ENCODE data around the gene TMEM42.

The TMEM42 gene

GRCh38 chr3:44860117-44860516 lies 1.6 kb upstream of the TMEM42 start:
- TF ChIP-seq, protein P1, sequence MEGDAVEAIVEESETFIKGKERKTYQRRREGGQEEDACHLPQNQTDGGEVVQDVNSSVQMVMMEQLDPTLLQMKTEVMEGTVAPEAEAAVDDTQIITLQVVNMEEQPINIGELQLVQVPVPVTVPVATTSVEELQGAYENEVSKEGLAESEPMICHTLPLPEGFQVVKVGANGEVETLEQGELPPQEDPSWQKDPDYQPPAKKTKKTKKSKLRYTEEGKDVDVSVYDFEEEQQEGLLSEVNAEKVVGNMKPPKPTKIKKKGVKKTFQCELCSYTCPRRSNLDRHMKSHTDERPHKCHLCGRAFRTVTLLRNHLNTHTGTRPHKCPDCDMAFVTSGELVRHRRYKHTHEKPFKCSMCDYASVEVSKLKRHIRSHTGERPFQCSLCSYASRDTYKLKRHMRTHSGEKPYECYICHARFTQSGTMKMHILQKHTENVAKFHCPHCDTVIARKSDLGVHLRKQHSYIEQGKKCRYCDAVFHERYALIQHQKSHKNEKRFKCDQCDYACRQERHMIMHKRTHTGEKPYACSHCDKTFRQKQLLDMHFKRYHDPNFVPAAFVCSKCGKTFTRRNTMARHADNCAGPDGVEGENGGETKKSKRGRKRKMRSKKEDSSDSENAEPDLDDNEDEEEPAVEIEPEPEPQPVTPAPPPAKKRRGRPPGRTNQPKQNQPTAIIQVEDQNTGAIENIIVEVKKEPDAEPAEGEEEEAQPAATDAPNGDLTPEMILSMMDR (IDR thresholded peaks at IDR 0.05) = no peak

DNA sequence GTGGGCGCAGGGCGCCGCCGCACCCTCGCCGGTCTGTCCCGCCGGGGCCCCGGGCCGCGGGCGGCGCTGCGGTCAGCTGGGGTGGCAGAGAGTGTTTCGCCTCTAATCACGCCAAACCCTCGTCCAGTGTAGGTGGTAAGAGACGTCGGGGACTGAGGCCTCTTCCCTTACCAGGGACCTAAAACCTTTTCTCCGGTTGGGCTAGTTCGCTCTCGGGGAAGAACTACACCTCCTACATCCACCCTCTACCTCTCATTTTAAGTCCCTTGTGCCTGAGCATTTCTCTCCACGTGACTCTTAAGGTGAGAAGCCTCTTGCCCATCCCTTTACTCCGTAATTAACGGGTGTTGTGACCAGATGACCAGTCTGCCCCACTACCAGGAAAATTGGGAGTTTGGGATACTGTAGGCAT lies 520 bp downstream of the TMEM42 start:
- TF ChIP-seq, protein P1 (IDR thresholded peaks at IDR 0.05) = no peak
- no peak for DNase-seq (ENCODE audit: low spot score)
- H3K4me3 ChIP-seq = peak overlapping the region; percentile 81
- peak overlapping the region; percentile 89 to 92 for H3K27ac ChIP-seq

More at GRCh38 chr3:44860117-44860516, 1.6 kb upstream of the TMEM42 start:
- Histone ChIP-seq H3K4me3 (no peak overlapping the region), H3K27ac (no peak overlapping the region)
- no peak for DNase-seq (ENCODE audit: low spot score)

- Histone ChIP-seq H3K27ac (no peak overlapping the region), H3K4me3 (no peak overlapping the region)
- no peak for DNase-seq (ENCODE audit: low spot score)
- TF ChIP-seq, protein P1 (IDR thresholded peaks at IDR 0.05) = no peak
These were observed 3.7 kb downstream of the TMEM42 start for GRCh38 chr3:44865272-44866035.

- no peak overlapping the region for H3K27ac ChIP-seq
- DNase-seq (ENCODE audit: low spot score) = no peak
- TF ChIP-seq, protein P1 (IDR thresholded peaks at IDR 0.05) = no peak
- H3K4me3 ChIP-seq = no peak overlapping the region
These were observed 5.9 kb downstream of the TMEM42 start for GRCh38 chr3:44867421-44868111.

DNA sequence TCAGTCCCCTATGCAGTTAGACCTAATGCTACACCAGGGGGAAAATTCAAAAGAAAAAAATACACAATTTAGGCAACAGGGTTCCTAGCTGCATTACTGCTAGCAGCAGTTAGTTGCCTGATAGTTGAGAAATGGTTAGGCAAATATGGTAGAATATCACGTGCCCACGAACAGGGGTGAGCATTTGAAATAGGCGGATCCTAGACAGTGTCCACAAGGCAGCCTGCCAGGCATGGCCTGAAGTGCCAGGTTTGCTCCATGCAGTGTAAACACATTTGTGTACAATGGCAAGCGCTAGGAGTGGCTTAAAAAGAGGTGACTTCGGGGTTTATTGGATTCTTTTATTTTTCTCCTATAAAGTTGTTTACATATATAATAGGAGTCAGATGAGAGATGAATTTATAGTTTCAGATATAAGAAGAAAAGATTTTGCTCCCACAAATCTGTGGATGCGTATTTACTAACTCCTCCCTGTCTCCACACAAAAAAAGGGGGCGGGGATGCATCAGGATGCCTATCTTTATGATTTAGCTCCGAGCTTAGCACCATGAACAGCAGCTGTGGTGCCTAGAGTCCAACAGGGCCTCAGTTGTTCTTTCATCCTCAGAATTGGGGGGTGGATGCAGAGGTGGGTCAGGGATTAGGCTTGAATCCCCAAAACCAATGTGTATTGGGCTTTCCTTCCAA lies 8.8 kb downstream of the TMEM42 start:
- no peak for DNase-seq (ENCODE audit: low spot score)
- H3K27ac ChIP-seq = no peak overlapping the region
- TF ChIP-seq, protein P1 (IDR thresholded peaks at IDR 0.05) = no peak
- no peak overlapping the region for H3K4me3 ChIP-seq

DNA sequence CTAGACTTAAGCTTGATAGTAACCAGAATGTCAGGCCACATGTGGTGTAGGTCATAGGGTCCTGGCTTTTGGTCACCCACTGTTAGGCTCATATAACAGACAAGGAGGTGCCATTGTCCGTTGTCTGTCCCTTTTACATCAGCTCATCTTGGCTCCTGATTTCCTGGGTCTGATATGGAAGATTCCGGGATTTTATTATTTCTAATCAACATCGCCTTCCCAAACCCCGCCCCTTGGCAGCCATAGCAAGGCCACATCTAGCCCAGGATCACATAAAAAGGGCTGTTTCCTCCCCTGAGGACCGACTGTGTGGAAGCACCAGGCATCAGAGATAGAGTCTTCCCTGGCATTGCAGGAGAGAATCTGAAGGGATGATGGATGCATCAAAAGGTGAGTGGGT lies 12.6 kb downstream of the TMEM42 start, which contains the start of gene TGM4:
TGM4 (plus strand) TSS at position 301 of the 400 bp plus-strand sequence; CDS start at position 372, 71 bp downstream.
- Histone ChIP-seq H3K27ac (no peak within 1 kb of the TSS), H3K4me3 (no peak within 1 kb of the TSS)
- no peak for DNase-seq (ENCODE audit: low spot score)
- TF ChIP-seq, protein P1 (IDR thresholded peaks at IDR 0.05) = no peak
